Epithelial cell of proximal tubule (primary cell): ENCODE results near the gene PPARGC1A. TPM values are rescaled to one million over a fixed set of nuclear protein-coding genes. Genes with fewer than 3 reads are reported as not detected.
A peak's percentile ranks its signal among the peaks of the same experiment; 100 is the strongest.

Experiments used
- DNase-seq: peaks from one replicate; pipeline ENCODE4 v3.0.0-alpha.2; 2011; ENCODE audit warnings: low read depth
- H3K4me3 ChIP-seq: 2 replicates; pipeline ENCODE4 v1.5.1; 2011; ENCODE audit warnings: low read depth, mild to moderate bottlenecking, low read length
- total RNA-seq: library from RNA; depleted of rRNA; stranded (reverse); fragments of >200 nt; gene quantifications from 2 replicates; pipeline ENCODE4 v1.2.3, GENCODE V29; 2015
- TF ChIP-seq, protein P1 (sequence below): conservative IDR thresholded peaks from 2 replicates; pipeline ENCODE4 v1.5.1; 2012; ENCODE audit warnings: low read depth, mild to moderate bottlenecking, low read length

The PPARGC1A gene
- total RNA-seq, 1 donor from 2014 or later, result 1.4 TPM

DNA sequence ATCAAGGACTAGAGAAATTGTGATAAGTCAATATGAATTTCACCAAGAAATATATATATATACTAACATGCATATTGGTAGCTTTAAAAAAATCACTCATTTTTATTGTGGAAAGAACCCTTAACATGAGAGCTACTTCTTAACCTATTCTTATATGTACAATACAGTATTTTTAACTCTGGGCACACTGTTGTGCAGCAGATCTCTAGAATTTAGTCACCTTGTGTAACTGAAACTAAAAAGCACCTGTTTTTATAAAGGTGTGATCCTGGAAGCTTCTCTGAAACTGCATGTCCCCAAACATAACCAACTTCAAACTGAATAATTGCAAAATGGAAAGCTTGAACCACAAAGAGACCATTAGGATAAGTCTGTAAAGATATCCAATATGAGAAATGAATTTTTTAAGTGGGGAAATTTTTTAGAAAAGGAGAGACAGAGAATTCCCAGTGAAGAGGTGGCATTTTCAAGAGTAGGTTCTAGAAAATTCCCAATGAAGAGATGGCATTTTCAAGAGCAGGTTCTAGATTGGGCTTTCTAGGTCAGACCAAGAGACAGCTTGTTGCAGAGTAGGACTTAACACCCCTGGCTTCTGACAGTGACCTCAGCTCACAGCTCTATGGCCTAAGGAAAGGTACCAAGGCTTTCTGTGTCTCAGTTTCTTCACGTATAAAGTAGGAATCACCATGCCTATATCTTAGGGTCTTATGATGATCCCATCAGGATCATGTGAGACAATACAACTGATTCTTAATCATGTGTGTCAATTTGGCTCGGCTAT is 22.0 kb upstream of the PPARGC1A start:
- no peak overlapping the region for H3K4me3 ChIP-seq
- DNase-seq, result no peak
- TF ChIP-seq, protein P1, sequence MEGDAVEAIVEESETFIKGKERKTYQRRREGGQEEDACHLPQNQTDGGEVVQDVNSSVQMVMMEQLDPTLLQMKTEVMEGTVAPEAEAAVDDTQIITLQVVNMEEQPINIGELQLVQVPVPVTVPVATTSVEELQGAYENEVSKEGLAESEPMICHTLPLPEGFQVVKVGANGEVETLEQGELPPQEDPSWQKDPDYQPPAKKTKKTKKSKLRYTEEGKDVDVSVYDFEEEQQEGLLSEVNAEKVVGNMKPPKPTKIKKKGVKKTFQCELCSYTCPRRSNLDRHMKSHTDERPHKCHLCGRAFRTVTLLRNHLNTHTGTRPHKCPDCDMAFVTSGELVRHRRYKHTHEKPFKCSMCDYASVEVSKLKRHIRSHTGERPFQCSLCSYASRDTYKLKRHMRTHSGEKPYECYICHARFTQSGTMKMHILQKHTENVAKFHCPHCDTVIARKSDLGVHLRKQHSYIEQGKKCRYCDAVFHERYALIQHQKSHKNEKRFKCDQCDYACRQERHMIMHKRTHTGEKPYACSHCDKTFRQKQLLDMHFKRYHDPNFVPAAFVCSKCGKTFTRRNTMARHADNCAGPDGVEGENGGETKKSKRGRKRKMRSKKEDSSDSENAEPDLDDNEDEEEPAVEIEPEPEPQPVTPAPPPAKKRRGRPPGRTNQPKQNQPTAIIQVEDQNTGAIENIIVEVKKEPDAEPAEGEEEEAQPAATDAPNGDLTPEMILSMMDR, result no peak

DNA sequence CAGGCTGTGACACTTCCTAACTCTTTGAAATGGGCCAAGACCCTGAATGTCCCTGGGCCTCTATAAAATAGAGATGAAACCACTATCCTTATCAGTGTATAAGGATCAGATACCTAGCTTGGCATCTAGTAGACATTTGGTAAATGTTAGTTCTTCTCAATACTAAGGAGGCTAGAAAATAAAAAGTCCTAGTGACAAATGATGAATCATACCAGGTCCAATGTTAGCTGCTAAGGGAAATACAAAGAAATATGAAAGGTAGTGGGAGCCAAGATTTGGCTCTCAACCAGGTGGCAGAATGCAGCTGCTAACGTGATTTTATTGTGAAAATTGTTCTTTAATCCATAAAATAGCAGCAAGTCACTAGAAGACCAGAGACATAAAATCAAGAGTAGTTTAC is 19.8 kb upstream of the PPARGC1A start:
- TF ChIP-seq, protein P1, result no peak
- H3K4me3 ChIP-seq, result no peak overlapping the region

DNA sequence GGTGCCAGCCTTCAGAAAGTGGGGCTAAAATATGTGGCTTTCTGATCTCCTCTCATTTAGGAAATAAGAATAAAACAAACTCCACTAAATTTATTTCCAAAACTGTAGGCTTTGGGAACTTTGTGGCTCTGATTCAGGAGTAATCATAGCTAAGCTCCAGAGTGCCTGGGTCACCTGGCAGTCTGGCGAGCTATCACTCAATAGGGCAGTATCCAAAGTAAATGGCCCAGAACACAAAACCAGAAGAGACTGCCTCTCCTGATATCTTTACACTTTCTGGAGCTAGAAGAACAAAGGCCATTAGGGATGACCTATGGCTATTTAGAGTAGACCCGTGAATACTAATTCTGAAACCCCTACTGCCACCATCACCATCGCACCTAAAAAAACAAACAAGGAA is 17.0 kb upstream of the PPARGC1A start:
- no peak for DNase-seq
- TF ChIP-seq, protein P1, result no peak
- H3K4me3 ChIP-seq, result no peak overlapping the region

More for the DNA sequence above, 19.8 kb upstream of the PPARGC1A start:
- no peak for DNase-seq

DNA sequence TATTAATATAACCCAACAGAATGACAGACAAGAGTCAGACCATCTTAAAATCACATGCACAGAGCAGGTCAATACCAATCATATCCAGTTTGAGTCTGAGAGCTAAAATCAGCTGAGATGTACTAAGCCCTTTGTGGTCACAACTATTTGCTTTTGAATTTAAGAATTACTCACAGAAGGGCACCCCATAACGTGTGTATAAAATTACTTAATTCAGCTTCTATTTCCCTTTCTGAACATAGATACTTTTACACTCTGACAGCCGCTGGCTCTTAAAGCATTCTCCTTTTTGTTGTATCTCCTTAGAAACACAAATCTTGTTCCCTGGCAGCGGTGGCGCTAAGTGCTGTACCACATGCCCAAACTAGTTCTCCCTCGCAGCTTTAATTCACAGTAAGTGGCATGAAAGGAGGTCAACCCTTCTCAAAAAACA is 14.8 kb upstream of the PPARGC1A start:
- TF ChIP-seq, protein P1, result no peak
- no peak overlapping the region for H3K4me3 ChIP-seq
- DNase-seq, result no peak

DNA sequence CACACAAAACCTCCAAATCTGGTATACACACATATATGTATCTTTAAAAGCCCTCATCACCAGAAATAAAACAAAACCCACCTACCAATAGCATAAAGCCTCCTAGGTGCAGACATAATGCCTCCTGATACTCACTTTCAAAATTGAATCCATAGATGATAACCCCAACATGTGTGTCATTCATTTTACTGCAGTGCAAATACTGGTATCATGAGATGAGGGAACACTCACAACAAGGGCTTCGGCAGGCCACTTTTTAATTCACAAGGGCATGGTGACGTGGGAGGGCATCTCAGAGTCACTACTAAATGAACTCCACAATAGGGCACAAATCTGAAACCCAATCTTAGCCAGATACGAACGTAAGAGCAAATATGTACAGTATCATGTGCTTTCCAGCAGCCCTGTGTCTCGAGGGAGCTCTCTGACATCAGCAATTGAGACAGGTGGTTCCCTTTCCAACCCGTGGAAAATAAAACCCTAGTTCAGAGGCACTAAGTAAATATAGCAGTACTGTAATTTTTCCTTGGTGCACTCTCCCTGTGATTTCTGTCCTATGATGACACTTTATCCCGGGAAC is 14.1 kb upstream of the PPARGC1A start:
- no peak for DNase-seq
- no peak overlapping the region for H3K4me3 ChIP-seq
- TF ChIP-seq, protein P1, result no peak

DNA sequence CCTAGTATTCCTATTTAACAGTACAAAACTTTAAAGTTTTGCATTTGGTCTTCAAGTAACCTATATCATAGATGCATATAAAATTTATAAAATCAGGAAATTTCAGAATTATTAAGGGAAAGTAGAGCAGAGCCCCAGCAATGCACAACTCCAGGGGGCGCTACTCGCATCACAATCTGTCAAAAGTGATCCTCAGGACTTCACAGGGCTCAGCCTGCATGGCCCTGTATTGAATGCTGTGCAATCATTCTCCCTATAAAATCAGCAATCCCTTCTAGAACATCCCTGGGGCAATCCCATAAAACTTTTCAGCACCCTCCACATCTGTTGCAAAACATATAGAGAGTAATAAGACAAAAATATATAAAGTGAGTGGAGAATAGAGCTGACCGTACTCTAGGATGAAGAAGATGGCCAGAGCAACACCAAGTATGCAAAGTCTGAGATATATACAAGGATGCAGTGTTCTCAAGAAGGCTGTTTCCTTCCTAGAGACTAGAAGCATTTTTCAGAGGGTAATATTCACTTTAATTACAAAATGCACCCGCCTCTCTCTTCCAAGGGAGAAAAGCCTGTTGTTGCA is 12.5 kb upstream of the PPARGC1A start:
- TF ChIP-seq, protein P1, result peak; percentile 37
- no peak overlapping the region for H3K4me3 ChIP-seq
- no peak for DNase-seq

DNA sequence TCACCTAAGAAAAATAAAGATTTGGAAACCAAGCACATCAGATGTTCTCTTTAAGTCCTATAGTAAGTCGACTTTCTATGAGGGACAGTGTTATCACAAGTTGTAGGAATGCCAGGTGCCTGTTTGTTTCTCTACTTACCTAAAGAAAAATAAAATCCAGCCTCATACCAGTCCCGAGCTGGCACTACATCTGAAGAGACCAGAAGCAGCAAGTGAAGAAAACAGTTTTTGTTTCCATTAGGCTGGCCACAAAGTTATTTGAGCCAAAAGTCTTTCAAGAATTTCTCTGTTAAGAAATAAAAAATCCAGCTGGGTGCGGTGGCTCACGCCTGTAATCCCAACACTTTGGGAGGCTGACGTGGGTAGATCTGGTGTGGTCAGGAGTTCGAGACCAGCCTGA is 10.8 kb upstream of the PPARGC1A start:
- TF ChIP-seq, protein P1, result no peak
- H3K4me3 ChIP-seq, result no peak overlapping the region
- no peak for DNase-seq
